Endothelial cell of umbilical vein (primary cell): Measurements from ENCODE around the gene DAAM1. TPM values are rescaled to one million over a fixed set of nuclear protein-coding genes. Genes with fewer than 3 reads are reported as not detected.

Source experiments
- BruUV-seq: library from RNA; stranded (reverse); fragments of 400-500 nt; replicated peaks from 2 replicates; lab custom pipeline; 2021; lab: Mats Ljungman, UMichigan
- CTCF ChIA-PET: fragments of 300-600, 350-600 bp; sonication (Branson Sonifier 250); formaldehyde crosslinking; loops from one replicate; lab custom pipeline; 2021; ENCODE audit warnings: antibody characterized with exemption, inconsistent platforms; lab: Charles Lee
- POLR2A ChIA-PET: fragments of 300-600, 350-600 bp; sonication (Branson Sonifier 250); formaldehyde crosslinking; loops from one replicate; lab custom pipeline; 2021; ENCODE audit warnings: antibody characterized with exemption, inconsistent platforms; lab: Charles Lee
- DNase-seq: peaks from one replicate; pipeline ENCODE4 v3.0.0-alpha.2; 2011; ENCODE audit warnings: low read depth, low spot score
- FAIRE-seq: peaks from 2 replicates; lab custom pipeline; 2011; peaks lifted over from hg19 to GRCh38; lab: Jason Lieb, UNC
- H2AFZ ChIP-seq: 2 replicates; pipeline ENCODE4 v1.6.0; 2012; ENCODE audit warnings: low read depth, low read length, control low read depth, inconsistent platforms
- H3K27ac ChIP-seq: 2 replicates; pipeline ENCODE4 v1.5.1; 2011; ENCODE audit warnings: low read depth, mild to moderate bottlenecking, control low read depth, low read length, moderate library complexity; ENCODE audit not compliant: insufficient read depth
- H3K27me3 ChIP-seq, 2 experiments: 2 replicates each; pipeline versions ENCODE4 v1.6.0 to v1.6.1; 2011; ENCODE audit warnings: low read length in 2 of 2, mixed read lengths in 1 of 2; ENCODE audit not compliant: control insufficient read depth in 2 of 2, insufficient read depth in 2 of 2
- H3K36me3 ChIP-seq, 2 experiments: 2 replicates in 1 of 2; 3 replicates in 1 of 2; pipeline ENCODE4 v1.5.1; 2011; ENCODE audit warnings: low read length in 2 of 2, mild to moderate bottlenecking in 1 of 2, moderate library complexity in 1 of 2; ENCODE audit not compliant: control insufficient read depth in 2 of 2, insufficient read depth in 2 of 2; ENCODE audit errors: extremely low read depth in 1 of 2
- H3K4me1 ChIP-seq: 3 replicates; pipeline ENCODE4 v1.5.1; 2011; ENCODE audit warnings: mild to moderate bottlenecking, low read length; ENCODE audit not compliant: control insufficient read depth, insufficient read depth; ENCODE audit errors: extremely low read depth
- H3K4me2 ChIP-seq: 2 replicates; pipeline ENCODE4 v1.6.1; 2011; ENCODE audit warnings: low read length, control low read depth, mixed read lengths; ENCODE audit not compliant: insufficient read depth
- H3K4me3 ChIP-seq, 3 experiments: fragments of 200-600 bp in 1 of 3; sonication (generic), shearing (Covaris generic) in 1 of 3; replicated peaks in 1 of 3; 2 replicates each; pipeline ENCODE4 v1.5.1; 2011 to 2016; ENCODE audit warnings: control low read depth in 3 of 3, low read length in 3 of 3, mild to moderate bottlenecking in 2 of 3, inconsistent platforms in 1 of 3, low read depth in 1 of 3, moderate library complexity in 1 of 3; ENCODE audit not compliant: insufficient read depth in 1 of 3
- H3K79me2 ChIP-seq: 2 replicates; pipeline ENCODE4 v1.6.0; 2012; ENCODE audit warnings: low read length, inconsistent platforms; ENCODE audit not compliant: control insufficient read depth, insufficient read depth
- H3K9ac ChIP-seq: replicated peaks from 2 replicates; pipeline ENCODE3; 2011; ENCODE audit warnings: low read length, control low read depth; ENCODE audit not compliant: insufficient read depth; ENCODE audit errors: extremely low read depth
- H3K9me1 ChIP-seq: replicated peaks from 3 replicates; pipeline ENCODE4 v1.6.0; 2011; ENCODE audit warnings: mild to moderate bottlenecking, low read length; ENCODE audit not compliant: control insufficient read depth, insufficient read depth; ENCODE audit errors: extremely low read depth
- H3K9me3 ChIP-seq: replicated peaks from 2 replicates; pipeline ENCODE4 v1.5.1; 2012; ENCODE audit warnings: low read length, inconsistent platforms; ENCODE audit not compliant: control insufficient read depth, insufficient read depth
- H4K20me1 ChIP-seq: replicated peaks from 2 replicates; pipeline ENCODE3; 2011; ENCODE audit warnings: mild to moderate bottlenecking, low read length; ENCODE audit not compliant: control insufficient read depth, insufficient read depth; ENCODE audit errors: extremely low read depth
- EZH2 ChIP-seq: IDR thresholded peaks from 2 replicates; pipeline ENCODE4 v1.6.1; 2012; ENCODE audit warnings: borderline replicate concordance, low read depth, mild to moderate bottlenecking, moderate library complexity, low read length, inconsistent platforms; ENCODE audit not compliant: severe bottlenecking
- FOS ChIP-seq: IDR thresholded peaks from 2 replicates; pipeline ENCODE4 v1.6.1; 2011; ENCODE audit warnings: mild to moderate bottlenecking, low read length, moderate library complexity, borderline replicate concordance; ENCODE audit not compliant: insufficient read depth
- GATA2 ChIP-seq: IDR thresholded peaks from 2 replicates; pipeline ENCODE4 v1.7.0; 2011; ENCODE audit warnings: low read depth, mild to moderate bottlenecking, moderate library complexity, mixed read lengths, low read length; ENCODE audit not compliant: insufficient read length, insufficient read depth
- JUN ChIP-seq: IDR thresholded peaks from 2 replicates; pipeline ENCODE4 v1.6.1; 2011; ENCODE audit warnings: borderline replicate concordance, low read depth; ENCODE audit not compliant: insufficient read length, insufficient read depth
- POLR2A ChIP-seq: IDR thresholded peaks from 2 replicates; pipeline ENCODE4 v1.6.1; 2012; ENCODE audit warnings: low read depth, mild to moderate bottlenecking, control low read depth, low read length
- POLR2AphosphoS5 ChIP-seq: IDR thresholded peaks from 2 replicates; pipeline ENCODE4 v1.6.1; 2012; ENCODE audit warnings: low read depth, mild to moderate bottlenecking, control low read depth, low read length, moderate library complexity; ENCODE audit not compliant: insufficient read depth
- dilution Hi-C: fragments of 300-500 bp; cut with MboI; formaldehyde crosslinking; loops from one replicate; pipeline ENCODE4 v1.15.0; 2019; ENCODE audit warnings: low sequenced_read_pairs; ENCODE audit not compliant: extremely low pct_ligation_motif_present
- intact Hi-C: fragments of 100-400 bp; cut with micrococcal nuclease; formaldehyde crosslinking; loops from one replicate; pipeline ENCODE4 v1.10.0; 2022
- polyA plus RNA-seq, 4 experiments: library from polyadenylated mRNA; depleted of rRNA in 3 of 4; stranded (reverse) in 3 of 4; unstranded in 1 of 4; fragments of >200 nt; gene quantifications; 2 replicates each; pipeline versions ENCODE4 v1.2.1 to v1.2.3, GENCODE V29; 2011 to 2012; ENCODE audit warnings: missing spikeins in 1 of 4
- total RNA-seq: library from RNA; stranded (reverse); gene quantifications from 2 replicates; pipeline ENCODE4 v1.2.3, GENCODE V29; 2021
- TF ChIP-seq, protein P1 (sequence below): IDR thresholded peaks from 2 replicates; pipeline ENCODE4 v1.6.1; 2011; ENCODE audit not compliant: insufficient read depth, insufficient read length

Gene DAAM1
- total and polyA plus RNA-seq, 2 donors (not counting 3 experiments of a cell fraction or from before 2014, with no cell fraction given), result 10.2 to 25.3 TPM

DNA sequence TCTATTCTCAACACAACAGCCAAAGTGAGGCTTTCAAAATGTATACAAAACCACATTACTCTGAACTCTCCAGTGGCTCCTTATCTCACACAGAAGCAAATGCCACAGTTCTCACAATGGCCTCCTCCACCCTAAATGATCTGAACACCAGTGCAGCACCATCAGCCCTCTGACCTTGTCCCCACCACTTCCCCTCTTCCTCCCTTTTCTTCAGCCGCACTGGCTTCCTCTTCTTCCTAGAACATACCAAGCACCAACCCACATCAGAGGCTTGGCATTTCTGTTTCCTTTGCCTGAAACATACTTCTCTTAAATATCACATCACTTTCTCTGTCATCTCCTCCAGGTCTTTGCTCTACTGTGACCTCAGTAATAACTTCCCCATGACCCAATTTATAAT, 210.4 kb downstream of the DAAM1 start:
- CTCF ChIA-PET, result no interaction called here
- Histone ChIP-seq H3K9me1 (no peaks in the 10 kb centered on the region), H3K4me1 (peaks cover 10% of the 10 kb centered on the region), H3K27ac (no peak overlapping the region), H3K27me3 (no peaks in the 10 kb centered on the region), H3K79me2 (no peaks in the 10 kb centered on the region), H2AFZ (peak overlapping the region; percentile 71), H4K20me1 (no peaks in the 10 kb centered on the region), H3K9ac (no peak overlapping the region), H3K36me3 (no peaks in the 10 kb centered on the region), H3K4me3 (no peak overlapping the region), H3K4me2 (no peak overlapping the region), H3K9me3 (no peaks in the 10 kb centered on the region)
- dilution Hi-C loops (no loop called here), intact Hi-C loops (no loop called here)
- no TSS peak for BruUV-seq
- POLR2A ChIA-PET, result no interaction called here
- FAIRE-seq (peak; percentile 59), DNase-seq (no peak)
- TF ChIP-seq POLR2AphosphoS5, result no peak
- TF ChIP-seq GATA2, result peak; percentile 44

DNA sequence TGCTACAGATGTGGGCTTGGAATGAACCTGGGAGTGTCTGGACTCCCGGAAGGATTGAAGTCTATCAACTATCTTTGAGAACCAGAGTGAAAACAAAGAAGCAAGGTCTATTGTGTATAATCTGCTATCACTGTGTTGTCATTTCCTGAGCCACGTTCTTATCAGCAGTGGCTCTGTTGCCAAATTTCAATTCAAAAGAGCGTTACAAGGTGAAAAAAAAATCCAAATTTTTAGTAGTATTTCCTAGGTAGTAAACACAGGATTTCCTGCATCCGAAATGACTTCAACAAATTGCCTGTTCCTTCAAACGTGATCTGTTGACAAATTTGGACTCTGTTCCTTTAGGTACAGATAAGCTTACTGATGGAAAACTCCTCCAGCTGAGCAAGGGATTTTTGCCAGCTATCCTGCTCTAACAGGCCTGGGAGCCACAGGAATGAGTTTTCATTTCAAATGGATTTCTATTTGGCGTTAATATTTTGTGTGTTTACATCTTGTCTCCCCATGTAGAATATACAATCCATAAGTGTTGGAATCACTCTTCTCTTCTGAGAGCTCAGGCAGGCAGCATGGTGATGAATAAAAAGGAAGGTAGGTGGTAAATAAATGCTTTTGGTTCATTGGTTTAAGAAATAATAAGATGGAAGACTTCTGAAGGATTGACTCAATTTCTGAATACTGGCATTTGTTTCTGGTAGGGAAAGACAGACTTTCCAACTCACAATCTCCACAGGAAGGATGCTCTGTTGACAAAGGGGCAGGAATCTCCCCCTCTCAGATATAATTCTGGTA, 218.2 kb downstream of the DAAM1 start:
- Histone ChIP-seq H3K27me3 (no peaks in the 10 kb centered on the region), H3K9ac (peak overlapping the region; percentile 90), H4K20me1 (no peaks in the 10 kb centered on the region), H2AFZ (no peak overlapping the region), H3K4me2 (peak overlapping the region; percentile 70), H3K36me3 (no peaks in the 10 kb centered on the region), H3K9me1 (no peaks in the 10 kb centered on the region), H3K27ac (peak overlapping the region; percentile 92), H3K9me3 (no peaks in the 10 kb centered on the region), H3K4me3 (peak overlapping the region in 1 of 3 experiments; percentile 31), H3K4me1 (peaks cover 21% of the 10 kb centered on the region), H3K79me2 (no peaks in the 10 kb centered on the region)
- DNase-seq, result peak; percentile 87
- TF ChIP-seq, protein P1, sequence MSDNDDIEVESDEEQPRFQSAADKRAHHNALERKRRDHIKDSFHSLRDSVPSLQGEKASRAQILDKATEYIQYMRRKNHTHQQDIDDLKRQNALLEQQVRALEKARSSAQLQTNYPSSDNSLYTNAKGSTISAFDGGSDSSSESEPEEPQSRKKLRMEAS, result no peak
- TF ChIP-seq GATA2, result peak; percentile 97
- peak; percentile 74 for TF ChIP-seq JUN
- TF ChIP-seq POLR2A, result no peak
- TF ChIP-seq EZH2, result no peak
- TF ChIP-seq FOS, result peak; percentile 59
- POLR2A ChIA-PET, result no interaction called here
- dilution Hi-C loops, result no loop called here
- peak; percentile 98 for FAIRE-seq
- CTCF ChIA-PET, result interaction anchor here (0.5 to 2.6 kb wide), 7 partner anchors 13 to 71 kb away, joined by 3 to 14 read pairs (median 3); no protein-coding TSS in a partner anchor
- BruUV-seq, result TSS peak; percentile 87
- intact Hi-C loops, result loop anchor here (1.0 to 5.0 kb wide), 10 partner anchors 32 to 218 kb away; partner anchors contain the start of gene DAAM1
